Stimulated activated CD8-positive, alpha-beta memory T cell treated with anti-CD3 and anti-CD28 coated beads, Interleukin-15, amount 100 ng/mL, for 1 hour (primary cell): ENCODE data around the gene TENT5C.
"Not testable (repeated sequence)": the region's sequence is repeated elsewhere in the genome, so short reads cannot be mapped to it uniquely, and the experiment has no call there.

Source experiments
- DNase-seq: peaks from one replicate; pipeline ENCODE4 v3.0.0-alpha.2; 2020; ENCODE audit warnings: low read depth

Gene TENT5C

DNA sequence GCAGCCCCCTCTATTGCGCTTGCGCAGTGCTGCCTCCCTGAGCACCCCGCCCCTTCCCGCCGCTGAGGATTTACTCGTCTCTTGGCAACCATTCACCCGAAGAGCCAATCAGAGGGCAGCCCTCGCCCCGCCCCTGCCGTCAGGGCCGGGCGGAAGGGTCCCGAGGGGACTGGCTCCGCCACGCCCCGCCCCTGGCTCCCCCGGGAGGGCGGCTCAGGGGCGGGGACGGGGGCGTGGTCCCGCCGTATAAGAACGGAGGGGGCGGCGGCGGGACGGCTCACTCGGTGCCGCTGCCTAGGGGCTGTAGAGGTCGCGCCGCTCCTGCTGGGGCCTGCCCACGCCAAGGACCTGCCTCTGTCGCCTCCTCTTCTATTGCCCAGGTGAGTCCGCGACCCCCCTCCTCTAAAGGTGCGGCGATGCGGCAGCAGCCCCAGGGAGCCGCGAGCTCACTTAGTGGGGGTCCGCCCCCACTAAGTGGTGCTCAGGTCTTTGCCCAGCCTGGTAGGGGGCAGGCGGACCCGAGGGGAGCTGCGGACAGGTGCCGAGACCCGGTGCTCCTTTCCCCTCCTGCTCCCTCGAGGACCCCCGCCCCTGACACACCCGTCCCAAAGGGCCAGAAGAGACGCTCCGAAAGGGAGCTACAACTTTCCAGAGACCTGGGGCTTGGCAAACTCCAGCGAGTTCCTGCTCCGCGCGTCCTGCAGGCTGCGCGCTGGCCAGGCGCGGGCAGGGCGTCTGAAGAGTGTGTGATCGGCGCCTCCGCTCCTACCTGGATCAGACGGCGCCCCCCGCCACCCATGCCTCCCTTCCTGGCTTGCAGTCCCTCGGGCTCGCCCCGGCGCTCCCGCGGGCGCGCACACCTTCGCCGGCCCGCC is at the start of gene TENT5C:
TSS of gene TENT5C (plus strand) at position 275 of the 875 bp plus-strand sequence. CDS start 16,821 bp downstream, outside the sequence.
- peak; percentile 94 for DNase-seq

DNA sequence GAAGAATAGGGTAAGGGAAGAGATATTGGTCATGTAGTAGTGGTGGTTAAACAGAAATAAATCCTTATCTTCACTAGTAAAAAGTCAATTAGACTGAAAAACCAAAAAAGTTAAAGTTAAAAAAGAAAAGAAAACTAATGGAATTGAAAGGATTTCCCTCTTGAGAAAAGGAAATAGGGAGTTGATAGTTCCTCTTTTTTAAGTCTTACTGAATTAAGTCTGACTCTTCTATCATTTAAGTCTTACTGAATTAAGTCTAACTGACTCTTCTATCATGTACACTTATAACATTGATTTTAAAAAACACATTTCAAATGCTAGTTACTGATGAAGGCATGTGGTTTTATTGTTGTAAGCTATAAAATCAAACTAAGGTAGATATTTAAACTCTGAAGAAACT is 49.5 kb upstream of the TENT5C start:
- DNase-seq, result no peak

DNA sequence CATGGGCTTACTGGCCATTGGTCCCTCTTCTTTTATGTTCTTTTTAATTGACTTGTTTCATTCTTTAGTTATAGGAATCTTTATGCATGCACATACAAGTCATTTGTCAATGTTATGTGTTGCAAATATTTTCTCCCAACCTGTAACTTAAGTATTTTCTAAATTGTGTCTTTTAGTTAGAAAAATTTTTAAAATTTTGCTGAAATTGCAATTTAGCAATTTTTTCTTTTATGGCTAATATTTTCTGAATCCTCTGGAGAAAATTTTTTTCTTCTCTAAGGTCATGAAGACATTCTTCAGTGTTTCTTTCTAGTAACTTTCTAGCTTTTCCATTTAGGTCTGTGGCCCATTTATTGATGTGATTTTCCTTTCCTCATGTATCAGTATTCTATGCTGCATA is 48.9 kb upstream of the TENT5C start:
- DNase-seq, result no peak

DNA sequence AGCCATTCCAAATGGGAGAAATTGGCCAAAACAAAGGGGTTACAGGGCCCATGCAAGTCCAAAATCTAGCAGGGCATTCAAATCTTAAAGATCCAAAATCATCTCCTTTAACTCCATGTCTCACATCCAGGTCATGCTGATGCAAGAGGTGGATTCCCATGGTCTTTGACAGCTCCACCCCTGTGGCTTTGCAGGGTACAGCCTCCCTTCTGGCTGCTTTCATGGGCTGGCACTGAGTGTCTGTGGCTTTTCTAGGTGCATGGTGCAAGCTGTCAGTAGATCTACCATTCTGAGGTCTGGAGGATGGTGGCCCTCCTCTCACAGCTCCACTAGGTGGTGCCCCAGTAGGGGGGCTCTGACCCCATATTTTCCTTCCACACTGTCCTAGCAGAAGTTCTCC is 47.4 kb upstream of the TENT5C start:
- DNase-seq, result not testable (repeated sequence)

DNA sequence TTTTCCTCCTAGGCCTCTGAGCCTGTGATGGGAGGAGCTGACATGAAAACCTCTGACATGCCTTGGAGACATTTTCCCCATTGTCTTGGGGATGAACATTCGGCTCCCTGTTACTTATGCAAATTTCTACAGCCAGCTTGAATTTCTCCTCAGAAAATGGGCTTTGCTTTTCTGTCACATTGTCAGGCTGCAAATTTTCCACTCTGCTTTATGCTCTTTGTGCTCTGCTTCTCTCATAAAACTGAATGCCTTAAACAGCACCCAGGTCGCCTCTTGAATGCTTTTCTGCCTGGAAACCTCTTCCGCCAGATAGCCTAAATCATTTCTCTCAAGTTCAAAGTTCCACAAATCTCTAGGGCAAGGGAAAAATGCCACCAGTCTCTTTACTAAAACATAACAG is 46.7 kb upstream of the TENT5C start:
- DNase-seq, result no peak

DNA sequence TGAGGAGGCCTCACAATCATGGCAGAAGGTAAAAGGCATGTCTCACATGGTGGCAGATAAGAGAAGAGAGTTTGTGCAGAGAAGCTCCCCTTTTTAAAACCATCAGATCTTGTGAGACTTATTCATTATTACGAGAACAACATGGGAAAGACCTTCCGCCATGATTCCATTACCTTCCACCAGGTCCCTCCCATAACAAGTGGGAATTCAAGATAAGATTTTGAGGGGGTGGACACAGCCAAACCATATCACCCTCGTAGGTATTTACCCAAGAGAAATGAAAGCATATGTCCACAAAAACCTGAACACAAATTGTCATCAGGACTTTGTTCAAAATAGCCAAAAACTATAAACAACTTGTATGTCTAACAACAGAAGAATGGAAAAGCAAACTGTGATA is 45.9 kb upstream of the TENT5C start:
- no peak for DNase-seq

DNA sequence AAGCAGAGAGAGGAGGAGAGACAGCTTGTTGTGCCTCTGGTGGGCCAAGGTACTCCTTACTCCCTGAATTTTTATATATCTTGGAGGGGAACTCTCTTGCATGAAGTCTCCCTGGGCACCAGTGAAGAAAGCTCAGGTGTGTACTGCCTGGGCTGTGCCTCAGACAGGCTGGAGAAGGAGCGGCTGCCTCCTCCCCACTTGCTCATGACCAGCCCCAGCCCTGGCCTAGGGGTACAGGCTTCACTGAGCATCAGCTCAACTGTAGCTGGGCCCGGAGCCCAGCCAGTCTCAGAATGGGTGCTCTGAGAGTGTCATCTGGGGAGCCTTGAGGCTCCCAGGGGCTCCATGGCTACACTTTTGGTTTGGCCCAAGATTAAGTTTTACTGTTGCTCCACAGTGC is 44.8 kb upstream of the TENT5C start:
- no peak for DNase-seq

DNA sequence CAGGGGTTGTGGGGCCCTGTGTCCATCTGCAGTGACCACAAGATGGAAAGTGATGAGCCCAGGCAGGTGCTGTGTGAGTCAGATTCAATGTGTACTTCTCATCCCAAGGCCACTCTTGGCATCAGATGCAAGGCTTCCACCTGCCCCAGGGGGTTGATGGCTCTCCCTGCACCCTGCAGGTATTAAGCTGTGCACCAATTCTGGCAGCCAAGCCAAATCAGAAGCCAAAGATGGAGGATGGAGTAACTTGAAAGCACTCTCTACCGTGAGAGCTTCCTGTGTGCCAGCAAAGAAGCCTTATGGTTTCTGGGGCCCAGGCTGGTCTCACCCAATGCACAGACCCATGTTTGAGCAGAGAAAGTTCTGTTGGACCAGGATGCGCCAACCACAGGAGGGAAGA is 44.3 kb upstream of the TENT5C start:
- no peak for DNase-seq

DNA sequence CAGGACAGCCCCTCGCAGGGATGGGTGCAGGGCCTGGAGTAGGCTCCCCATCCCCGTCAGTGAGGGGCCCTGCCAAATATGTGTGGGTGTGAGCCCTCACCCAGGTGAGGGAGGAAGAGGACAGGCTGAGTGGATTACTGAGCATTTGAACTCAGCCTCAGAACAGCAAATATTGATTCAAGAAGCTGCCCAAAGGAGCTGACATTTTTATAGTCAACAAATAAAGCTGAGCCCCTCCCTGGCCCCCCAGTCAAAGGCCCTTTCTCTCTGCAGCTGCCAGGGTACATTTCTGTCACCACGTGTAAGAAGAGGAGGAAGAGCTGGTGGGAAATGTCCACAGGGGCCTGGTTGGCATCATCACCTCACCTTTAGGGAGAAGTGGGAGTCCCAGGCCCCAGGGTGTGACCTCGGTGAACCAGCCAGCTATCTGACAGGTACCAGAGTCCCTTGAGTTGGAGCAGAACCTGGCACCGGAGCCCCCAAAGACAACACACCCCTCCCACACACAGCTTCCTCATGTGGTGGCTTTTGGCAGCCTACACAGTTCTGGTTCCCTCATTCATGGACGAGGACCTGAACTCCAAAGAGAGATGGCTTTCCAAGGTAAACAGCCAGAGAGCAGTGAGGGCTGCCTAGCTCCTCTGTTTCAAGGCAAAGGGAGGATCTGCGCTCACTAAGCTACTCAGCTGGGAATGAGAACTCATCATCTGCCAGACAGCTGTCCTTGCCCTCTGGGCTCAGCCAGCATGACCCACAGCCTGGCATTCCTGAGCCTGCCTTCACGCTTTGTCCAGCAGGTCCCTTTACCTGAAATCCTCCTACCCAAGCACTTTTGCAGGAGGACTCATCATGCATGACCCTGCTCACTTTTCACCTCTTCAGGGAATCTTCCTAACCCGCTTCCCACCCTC is 43.0 kb upstream of the TENT5C start:
- no peak for DNase-seq

DNA sequence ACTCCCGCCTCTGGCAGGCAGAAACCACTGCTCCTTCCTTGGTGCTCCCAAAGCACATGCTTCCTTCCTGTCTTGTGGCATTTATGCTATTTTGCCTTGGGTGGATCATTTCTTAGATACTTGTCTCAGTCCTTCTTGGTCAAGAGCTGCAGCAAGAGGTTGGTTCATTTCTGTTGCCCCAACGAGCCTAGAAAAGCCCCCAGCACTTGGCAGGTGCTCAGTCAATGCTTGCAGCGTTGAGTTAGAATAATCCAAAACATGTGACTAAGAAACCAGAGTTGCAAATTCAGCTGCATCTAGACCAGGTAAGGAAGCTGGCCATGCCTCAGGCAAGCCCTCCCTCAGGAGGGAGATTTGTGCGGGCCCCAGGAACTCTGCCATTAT is 42.4 kb upstream of the TENT5C start:
- no peak for DNase-seq

DNA sequence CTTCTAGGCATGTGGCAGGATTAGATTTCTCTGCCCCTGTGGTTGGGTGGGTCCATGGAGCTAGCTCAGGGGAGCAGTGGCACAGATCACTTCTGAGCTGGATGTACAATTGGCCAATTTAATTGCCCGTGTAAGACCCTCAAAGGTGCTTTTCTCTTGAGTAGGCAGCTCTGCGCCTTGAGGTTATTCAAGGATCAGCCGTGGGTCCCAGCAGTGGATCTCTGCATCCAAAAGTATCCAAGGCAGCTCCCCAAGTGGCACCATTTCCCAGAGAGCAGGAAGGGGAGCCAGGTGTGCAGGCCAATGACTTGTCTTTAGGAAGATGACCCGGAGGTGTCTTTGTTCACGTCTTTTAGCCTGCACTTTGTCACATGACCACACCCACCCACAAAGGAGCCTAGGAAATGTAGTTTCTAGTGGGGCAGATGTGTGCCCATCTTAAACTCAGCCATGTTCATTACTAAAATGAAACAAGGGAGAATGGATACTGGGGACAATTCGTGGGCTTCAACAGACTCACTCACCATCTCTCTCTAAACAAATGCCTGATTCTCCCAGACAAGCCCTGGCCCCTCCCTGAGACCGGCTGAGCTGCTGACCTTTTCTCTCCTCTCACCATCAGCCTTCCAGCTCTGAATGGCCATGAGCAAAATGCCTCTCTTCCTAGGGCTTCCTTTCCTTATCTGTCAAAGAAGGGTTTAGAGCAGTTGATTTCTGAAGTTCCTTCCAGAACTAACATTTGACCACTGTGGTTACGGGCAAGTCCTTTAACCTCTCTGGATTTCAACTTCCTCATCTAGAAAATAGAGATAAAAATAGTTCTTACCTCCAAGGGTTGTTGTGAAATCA is 41.4 kb upstream of the TENT5C start:
- DNase-seq, result no peak

DNA sequence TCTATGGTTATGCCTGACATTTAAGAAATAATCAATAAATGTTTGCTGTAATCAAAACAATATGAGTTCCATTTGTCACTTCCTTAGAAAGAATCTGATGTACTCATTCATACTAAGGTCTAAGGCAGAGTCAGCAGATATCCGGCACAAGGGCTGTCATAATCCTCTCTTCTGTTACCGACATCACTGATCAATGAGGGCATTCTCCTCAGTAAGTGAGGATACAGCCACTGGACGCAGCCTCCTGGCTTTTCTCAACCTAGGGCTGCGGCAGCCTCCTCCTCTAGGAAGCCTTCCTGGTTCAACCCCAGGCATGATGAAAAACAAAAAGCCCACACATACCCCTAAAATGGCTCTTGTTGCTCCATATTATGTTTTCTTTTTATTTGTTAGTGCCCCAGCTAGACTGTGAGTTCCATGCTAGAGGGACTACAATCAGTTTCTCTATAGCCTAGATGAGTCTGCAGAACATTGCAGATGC is 40.7 kb upstream of the TENT5C start:
- DNase-seq, result no peak

DNA sequence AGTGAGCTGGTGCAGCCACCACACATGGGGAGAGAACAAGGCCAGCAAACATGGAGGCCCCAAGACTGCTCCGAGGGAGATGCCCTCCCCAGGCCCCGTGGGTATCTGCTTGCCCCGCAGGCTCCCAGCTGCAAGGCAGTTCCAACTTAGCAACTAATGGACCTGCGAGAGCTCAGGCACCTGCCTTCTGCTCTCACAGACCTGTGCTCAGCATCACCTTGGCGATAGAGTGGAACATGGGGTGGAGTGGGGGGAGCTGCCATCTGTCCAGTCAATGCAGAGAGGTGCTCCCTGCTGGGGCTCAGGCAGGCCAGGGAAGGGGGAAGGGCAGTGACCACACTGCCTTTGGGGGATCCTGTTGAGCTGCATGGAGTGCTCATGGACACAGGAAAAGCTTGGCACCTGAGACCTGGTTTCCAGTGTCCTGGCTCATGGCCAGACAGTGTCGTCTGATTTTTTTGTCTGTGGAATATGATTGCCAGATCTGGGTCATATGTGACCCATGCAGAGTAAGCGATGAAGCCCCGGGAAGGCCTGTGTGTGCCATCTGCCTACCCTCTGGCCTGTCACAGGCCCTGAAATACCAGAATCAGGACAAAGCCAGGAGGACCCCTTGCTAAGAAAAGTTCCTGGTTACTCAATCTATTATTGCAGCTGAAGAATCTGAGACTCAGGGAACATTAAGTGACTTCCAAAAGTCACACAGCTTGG is 39.9 kb upstream of the TENT5C start:
- no peak for DNase-seq

DNA sequence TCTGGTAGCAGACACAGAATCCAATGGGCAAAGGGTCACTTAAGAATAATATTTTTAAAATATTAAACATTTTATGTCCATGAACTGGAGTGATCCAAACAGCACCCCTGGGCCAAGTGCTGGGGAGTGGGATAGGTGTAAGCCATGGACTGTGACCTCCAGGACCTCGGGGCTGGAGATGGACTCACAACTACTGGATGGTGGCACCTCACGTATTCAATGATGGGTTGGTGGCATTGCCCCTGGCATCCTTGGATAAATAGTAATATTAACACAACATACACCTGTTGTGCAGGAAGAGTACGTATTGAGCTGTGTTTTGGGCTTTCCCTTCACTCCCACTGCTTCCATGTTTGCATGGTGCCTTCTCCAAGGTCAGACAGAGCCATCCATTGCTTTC is 39.3 kb upstream of the TENT5C start:
- DNase-seq, result no peak

DNA sequence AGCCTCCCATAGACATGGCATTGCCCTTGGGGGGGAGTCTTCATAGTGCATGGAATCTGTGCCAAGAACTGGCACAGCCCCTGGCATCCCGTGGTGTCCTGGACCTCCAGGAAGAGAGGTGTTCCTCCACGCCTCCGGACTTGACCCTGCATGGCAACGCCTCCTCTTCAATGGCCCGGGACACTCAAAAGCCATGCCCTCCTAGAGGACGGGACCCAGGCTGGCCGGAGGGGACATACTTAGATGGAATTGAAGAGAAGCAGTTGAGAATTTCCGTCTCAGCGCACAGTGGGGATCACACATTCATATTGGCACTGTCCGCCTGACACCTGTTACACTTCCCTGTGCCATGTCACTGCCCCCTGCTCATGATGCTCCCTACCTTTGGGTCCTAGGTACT is 38.4 kb upstream of the TENT5C start:
- DNase-seq, result no peak

DNA sequence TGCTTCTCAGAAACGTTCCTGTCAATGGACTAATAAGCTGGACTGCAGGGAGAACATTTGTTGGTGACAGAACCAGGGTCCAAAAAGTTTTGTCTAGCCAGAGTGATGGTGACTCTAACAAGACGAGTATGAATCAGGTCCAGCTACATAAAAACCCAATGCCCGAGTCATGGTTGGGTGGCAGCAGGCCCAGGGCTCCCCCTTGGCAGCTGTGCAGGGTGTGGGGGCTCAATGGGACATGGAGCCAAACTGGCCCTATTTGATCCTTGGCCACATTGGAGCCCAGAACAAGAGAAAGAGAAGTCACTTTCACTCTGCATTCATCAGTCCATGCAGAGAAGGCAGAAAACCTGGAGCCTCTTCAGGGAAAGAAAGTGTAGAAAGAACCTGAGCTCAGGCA is 37.9 kb upstream of the TENT5C start:
- no peak for DNase-seq

DNA sequence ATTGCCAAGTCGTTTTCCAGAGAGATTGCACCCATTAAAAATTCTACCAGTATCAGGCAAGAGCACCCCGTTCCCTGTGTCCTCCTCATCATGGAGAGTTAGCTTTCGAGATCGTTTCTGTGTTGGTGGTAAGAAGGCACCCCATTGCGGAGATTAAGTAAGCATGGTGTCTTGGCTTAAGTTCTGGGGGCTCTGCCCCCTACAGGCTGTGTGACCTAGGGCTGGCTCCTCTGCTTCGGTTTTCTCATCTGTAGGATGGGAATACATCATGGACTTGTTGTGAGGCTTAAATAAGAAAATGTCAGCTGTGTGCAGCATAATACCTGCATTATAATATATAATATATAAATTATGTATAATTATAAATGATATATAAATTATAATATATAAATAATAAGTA is 36.8 kb upstream of the TENT5C start:
- DNase-seq, result no peak

DNA sequence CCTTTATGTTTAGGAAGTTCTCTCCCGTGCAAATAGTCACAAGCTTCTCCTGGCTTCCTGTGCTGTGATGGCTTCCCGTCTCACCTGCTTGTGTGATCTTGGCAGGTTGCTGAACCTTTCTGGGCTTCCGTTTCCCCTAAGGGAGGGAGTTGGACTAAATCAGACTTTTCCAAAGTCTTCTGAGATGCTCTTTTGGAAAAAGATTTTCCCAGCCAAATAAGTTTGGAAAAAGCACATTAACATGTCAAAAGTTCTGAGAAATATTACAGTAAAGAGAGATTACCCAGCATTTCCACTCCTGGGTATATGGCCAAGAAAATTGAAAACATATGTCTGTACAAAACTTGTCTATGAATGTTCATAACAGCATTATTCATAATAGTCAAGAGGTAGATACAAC is 36.0 kb upstream of the TENT5C start:
- DNase-seq, result no peak

DNA sequence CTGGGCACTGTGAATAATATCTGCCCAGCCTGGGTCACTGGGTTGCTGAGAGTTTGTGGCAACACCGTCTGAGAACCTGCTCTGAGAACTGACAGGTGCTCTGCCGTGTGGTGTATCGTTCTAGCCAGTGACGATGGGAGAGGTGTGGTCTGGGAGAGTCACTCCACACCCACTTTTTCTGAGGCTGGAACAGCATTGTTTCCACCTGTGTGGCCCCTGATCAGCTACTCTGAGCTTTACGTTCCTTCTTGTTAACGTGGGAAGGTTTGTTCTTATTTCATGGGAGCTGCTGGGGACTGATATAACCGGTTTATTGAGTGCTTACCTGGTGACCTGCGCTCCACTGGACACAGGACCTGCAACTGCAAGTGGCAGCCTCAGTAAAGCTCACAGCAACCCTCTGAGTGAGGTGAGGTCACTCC is 34.8 kb upstream of the TENT5C start:
- DNase-seq, result no peak

DNA sequence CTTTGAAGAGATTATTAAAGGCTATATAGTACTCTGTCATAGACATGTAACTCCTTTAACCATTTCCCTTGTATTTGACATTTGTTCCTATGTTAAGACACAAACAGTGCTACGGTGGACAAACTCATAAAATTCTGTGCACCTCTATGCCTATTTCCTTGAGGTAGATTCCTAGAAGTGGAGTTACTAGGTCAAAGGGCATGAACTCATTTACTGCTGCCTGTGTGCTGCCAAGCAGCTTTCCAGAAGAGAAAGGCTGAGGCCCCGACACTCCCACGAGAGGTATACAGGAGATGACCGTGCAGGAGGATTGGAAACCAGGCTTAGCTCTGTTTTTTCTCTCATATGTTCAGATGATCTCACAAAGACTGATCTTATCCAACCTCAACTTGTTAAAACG is 34.4 kb upstream of the TENT5C start:
- no peak for DNase-seq

DNA sequence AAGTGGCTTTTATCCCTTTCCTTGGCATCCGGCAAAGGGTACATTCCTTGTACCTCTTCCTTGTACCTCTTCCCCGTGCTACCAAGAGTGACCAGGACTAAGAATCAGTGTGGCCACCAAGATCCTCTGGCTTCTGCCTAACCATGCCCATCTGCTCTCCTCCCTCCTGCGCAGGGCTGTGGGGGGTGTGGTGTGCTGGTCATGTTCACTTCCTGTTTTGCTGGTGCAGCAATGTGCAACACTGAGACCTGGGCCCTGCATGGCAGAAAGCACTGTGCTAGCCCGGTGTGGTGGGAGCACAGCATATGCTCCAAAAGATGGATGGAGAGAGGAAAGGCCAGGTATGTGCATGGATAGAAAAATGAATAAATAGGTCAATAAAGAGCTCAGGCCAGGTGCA is 33.3 kb upstream of the TENT5C start:
- no peak for DNase-seq
